Uterus (tissue), 2 donors: ENCODE data around the gene CFAP61.

Experiments used
- POLR2A ChIP-seq, 2 donors: fragments of 450-650 bp; IDR thresholded peaks; one replicate each; pipeline ENCODE4 v1.6.1; 2016; ENCODE audit warnings: antibody characterized with exemption in 2 of 2, mild to moderate bottlenecking in 1 of 2, moderate library complexity in 1 of 2
- TF ChIP-seq, protein P1 (sequence below), 4 experiments: fragments of 200-600 bp in 2 of 4; fragments of 450-650 bp in 2 of 4; sonication (generic) in 2 of 4; IDR thresholded peaks; one replicate each; pipeline ENCODE4 v1.5.1; 2016 to 2019; ENCODE audit warnings: antibody characterized with exemption in 4 of 4, mild to moderate bottlenecking in 2 of 4, moderate library complexity in 1 of 4

DNA sequence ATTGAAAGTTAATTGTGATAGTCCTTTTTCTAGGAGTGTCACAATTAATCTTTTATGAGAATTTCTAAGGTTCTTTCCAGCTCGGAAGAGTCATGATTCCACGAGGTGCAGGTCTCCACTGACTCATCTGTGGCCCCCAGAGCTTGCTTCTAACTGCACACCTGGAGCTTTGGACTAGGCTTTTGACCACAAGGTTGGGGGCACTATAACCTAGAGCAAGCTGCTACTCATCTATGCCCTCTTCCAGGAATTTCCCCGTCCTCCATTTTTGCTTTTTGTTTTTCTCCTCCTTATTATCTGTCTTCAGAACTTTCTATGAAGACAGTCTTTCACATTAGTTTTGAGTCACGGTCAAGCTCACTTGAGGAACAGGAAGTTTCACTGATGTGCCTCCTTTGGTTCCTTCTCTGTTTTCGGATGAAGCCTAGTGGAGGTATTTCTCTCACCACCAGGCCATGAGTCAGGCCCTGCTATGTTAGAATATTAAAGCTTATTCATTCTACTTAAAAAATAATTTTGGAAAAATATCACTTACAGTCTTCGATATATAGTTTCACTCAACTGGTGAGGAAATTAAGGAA lies 196.4 kb downstream of the CFAP61 start:
- no peak for TF ChIP-seq POLR2A (IDR thresholded peaks at IDR 0.05)
- TF ChIP-seq, protein P1, sequence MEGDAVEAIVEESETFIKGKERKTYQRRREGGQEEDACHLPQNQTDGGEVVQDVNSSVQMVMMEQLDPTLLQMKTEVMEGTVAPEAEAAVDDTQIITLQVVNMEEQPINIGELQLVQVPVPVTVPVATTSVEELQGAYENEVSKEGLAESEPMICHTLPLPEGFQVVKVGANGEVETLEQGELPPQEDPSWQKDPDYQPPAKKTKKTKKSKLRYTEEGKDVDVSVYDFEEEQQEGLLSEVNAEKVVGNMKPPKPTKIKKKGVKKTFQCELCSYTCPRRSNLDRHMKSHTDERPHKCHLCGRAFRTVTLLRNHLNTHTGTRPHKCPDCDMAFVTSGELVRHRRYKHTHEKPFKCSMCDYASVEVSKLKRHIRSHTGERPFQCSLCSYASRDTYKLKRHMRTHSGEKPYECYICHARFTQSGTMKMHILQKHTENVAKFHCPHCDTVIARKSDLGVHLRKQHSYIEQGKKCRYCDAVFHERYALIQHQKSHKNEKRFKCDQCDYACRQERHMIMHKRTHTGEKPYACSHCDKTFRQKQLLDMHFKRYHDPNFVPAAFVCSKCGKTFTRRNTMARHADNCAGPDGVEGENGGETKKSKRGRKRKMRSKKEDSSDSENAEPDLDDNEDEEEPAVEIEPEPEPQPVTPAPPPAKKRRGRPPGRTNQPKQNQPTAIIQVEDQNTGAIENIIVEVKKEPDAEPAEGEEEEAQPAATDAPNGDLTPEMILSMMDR (IDR thresholded peaks at IDR 0.05), result no peak
